ENCODE results near the gene SPX.

Gene SPX

GRCh38 chr12:21571046-21571445, 45.0 kb downstream of the SPX start:
- Histone ChIP-seq H3K9me3 (ENCODE audit: low read length) (no peaks in the 10 kb centered on the region), H3K36me3 (ENCODE audit: insufficient read depth, low read length) (no peaks in the 10 kb centered on the region), H3K9ac (ENCODE audit: low read length) (no peak overlapping the region), H3K27me3 (ENCODE audit: insufficient read depth, low read length) (no peaks in the 10 kb centered on the region), H3F3A (ENCODE audit: insufficient read depth, low read length) (no peaks in the 10 kb centered on the region), H3K79me2 (ENCODE audit: insufficient read depth, low read length) (no peaks in the 10 kb centered on the region), H4K20me1 (ENCODE audit: insufficient read depth, low read length) (no peaks in the 10 kb centered on the region), H3K9me2 (ENCODE audit: low read depth, low read length) (no peaks in the 10 kb centered on the region), H3K4me1 (ENCODE audit: insufficient read depth, low read length, severe bottlenecking) (no peaks in the 10 kb centered on the region), H2AFZ (ENCODE audit: low read length) (no peak overlapping the region), H3K27ac (ENCODE audit: low read depth, low read length, poor library complexity, severe bottlenecking) (no peak overlapping the region), H3K4me3 (ENCODE audit: low read depth, low read length, poor library complexity, severe bottlenecking) (no peak overlapping the region), H3K4me2 (ENCODE audit: low read length) (no peak overlapping the region)
- TF ChIP-seq EZH2 (IDR thresholded peaks at IDR 0.05; ENCODE audit: borderline replicate concordance, low read length), result no peak
- TF ChIP-seq, protein P1, sequence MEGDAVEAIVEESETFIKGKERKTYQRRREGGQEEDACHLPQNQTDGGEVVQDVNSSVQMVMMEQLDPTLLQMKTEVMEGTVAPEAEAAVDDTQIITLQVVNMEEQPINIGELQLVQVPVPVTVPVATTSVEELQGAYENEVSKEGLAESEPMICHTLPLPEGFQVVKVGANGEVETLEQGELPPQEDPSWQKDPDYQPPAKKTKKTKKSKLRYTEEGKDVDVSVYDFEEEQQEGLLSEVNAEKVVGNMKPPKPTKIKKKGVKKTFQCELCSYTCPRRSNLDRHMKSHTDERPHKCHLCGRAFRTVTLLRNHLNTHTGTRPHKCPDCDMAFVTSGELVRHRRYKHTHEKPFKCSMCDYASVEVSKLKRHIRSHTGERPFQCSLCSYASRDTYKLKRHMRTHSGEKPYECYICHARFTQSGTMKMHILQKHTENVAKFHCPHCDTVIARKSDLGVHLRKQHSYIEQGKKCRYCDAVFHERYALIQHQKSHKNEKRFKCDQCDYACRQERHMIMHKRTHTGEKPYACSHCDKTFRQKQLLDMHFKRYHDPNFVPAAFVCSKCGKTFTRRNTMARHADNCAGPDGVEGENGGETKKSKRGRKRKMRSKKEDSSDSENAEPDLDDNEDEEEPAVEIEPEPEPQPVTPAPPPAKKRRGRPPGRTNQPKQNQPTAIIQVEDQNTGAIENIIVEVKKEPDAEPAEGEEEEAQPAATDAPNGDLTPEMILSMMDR (IDR thresholded peaks at IDR 0.05; ENCODE audit: low read length), result no peak

- no peaks in the 10 kb centered on the region for H3K4me1 ChIP-seq (ENCODE audit: insufficient read depth, low read length, severe bottlenecking)
- H2AFZ ChIP-seq (ENCODE audit: low read length), result no peak overlapping the region
- H3F3A ChIP-seq (ENCODE audit: insufficient read depth, low read length), result no peaks in the 10 kb centered on the region
- no peaks in the 10 kb centered on the region for H4K20me1 ChIP-seq (ENCODE audit: insufficient read depth, low read length)
- no peaks in the 10 kb centered on the region for H3K9me3 ChIP-seq (ENCODE audit: low read length)
- no peak overlapping the region for H3K4me2 ChIP-seq (ENCODE audit: low read length)
- no peaks in the 10 kb centered on the region for H3K9me2 ChIP-seq (ENCODE audit: low read depth, low read length)
- no peak overlapping the region for H3K9ac ChIP-seq (ENCODE audit: low read length)
- H3K27me3 ChIP-seq (ENCODE audit: insufficient read depth, low read length), result no peaks in the 10 kb centered on the region
- no peaks in the 10 kb centered on the region for H3K79me2 ChIP-seq (ENCODE audit: insufficient read depth, low read length)
- H3K27ac ChIP-seq (ENCODE audit: low read depth, low read length, poor library complexity, severe bottlenecking), result no peak overlapping the region
- H3K4me3 ChIP-seq (ENCODE audit: low read depth, low read length, poor library complexity, severe bottlenecking), result no peak overlapping the region
- H3K36me3 ChIP-seq (ENCODE audit: insufficient read depth, low read length), result no peaks in the 10 kb centered on the region
- no peak for TF ChIP-seq EZH2 (IDR thresholded peaks at IDR 0.05; ENCODE audit: borderline replicate concordance, low read length)
- TF ChIP-seq, protein P1 (IDR thresholded peaks at IDR 0.05; ENCODE audit: low read length), result no peak
These were observed 47.8 kb downstream of the SPX start for GRCh38 chr12:21573733-21574358.

- Histone ChIP-seq H3K36me3 (ENCODE audit: insufficient read depth, low read length) (no peaks in the 10 kb centered on the region), H2AFZ (ENCODE audit: low read length) (no peak overlapping the region)
These were observed 50.3 kb downstream of the SPX start for GRCh38 chr12:21576431-21576830.

More at GRCh38 chr12:21576431-21576830, 50.3 kb downstream of the SPX start:
- Histone ChIP-seq H3K4me3 (ENCODE audit: low read depth, low read length, poor library complexity, severe bottlenecking) (no peak overlapping the region), H4K20me1 (ENCODE audit: insufficient read depth, low read length) (no peaks in the 10 kb centered on the region), H3K4me2 (ENCODE audit: low read length) (no peak overlapping the region), H3K27ac (ENCODE audit: low read depth, low read length, poor library complexity, severe bottlenecking) (no peak overlapping the region), H3K4me1 (ENCODE audit: insufficient read depth, low read length, severe bottlenecking) (no peaks in the 10 kb centered on the region), H3K9me3 (ENCODE audit: low read length) (no peaks in the 10 kb centered on the region), H3K27me3 (ENCODE audit: insufficient read depth, low read length) (no peaks in the 10 kb centered on the region), H3K79me2 (ENCODE audit: insufficient read depth, low read length) (no peaks in the 10 kb centered on the region), H3K9ac (ENCODE audit: low read length) (no peak overlapping the region), H3K9me2 (ENCODE audit: low read depth, low read length) (no peaks in the 10 kb centered on the region), H3F3A (ENCODE audit: insufficient read depth, low read length) (no peaks in the 10 kb centered on the region)
- no peak for TF ChIP-seq EZH2 (IDR thresholded peaks at IDR 0.05; ENCODE audit: borderline replicate concordance, low read length)
- TF ChIP-seq, protein P1 (IDR thresholded peaks at IDR 0.05; ENCODE audit: low read length), result no peak
